ENCODE results near the gene BRSK2.
"Not testable (repeated sequence)": the region's sequence is repeated elsewhere in the genome, so short reads cannot be mapped to it uniquely, and the experiment has no call there.

The BRSK2 gene

GRCh38 chr11:1354125-1354938, 35.4 kb upstream of the BRSK2 start:
- DNase-seq, result no peak

- no peak for DNase-seq
These were observed 33.7 kb upstream of the BRSK2 start for GRCh38 chr11:1356007-1356435.

- no peak for DNase-seq
These were observed 33.2 kb upstream of the BRSK2 start for GRCh38 chr11:1356478-1356960.

- DNase-seq, result no peak
These were observed 31.4 kb upstream of the BRSK2 start for GRCh38 chr11:1358286-1358685.

- not testable (repeated sequence) for DNase-seq
These were observed 30.8 kb upstream of the BRSK2 start for GRCh38 chr11:1358931-1359330.

- DNase-seq, result no peak
These were observed 30.2 kb upstream of the BRSK2 start for GRCh38 chr11:1359556-1359955.

- DNase-seq, result no peak
These were observed 29.4 kb upstream of the BRSK2 start for GRCh38 chr11:1360181-1360834.

GRCh38 chr11:1360835-1361357, 28.8 kb upstream of the BRSK2 start:
- DNase-seq, result no peak

GRCh38 chr11:1361882-1362281, 27.9 kb upstream of the BRSK2 start:
- no peak for DNase-seq

- DNase-seq, result no peak
These were observed 22.0 kb upstream of the BRSK2 start for GRCh38 chr11:1367721-1368120.

GRCh38 chr11:1368216-1368615, 21.5 kb upstream of the BRSK2 start:
- DNase-seq, result no peak

GRCh38 chr11:1368966-1369365, 20.8 kb upstream of the BRSK2 start:
- DNase-seq, result no peak

- DNase-seq, result no peak
These were observed 20.2 kb upstream of the BRSK2 start for GRCh38 chr11:1369371-1370005.

- no peak for DNase-seq
These were observed 19.3 kb upstream of the BRSK2 start for GRCh38 chr11:1370186-1371025.

- no peak for DNase-seq
These were observed 18.8 kb upstream of the BRSK2 start for GRCh38 chr11:1371026-1371325.

- no peak for DNase-seq
These were observed 18.4 kb upstream of the BRSK2 start for GRCh38 chr11:1371377-1371776.

GRCh38 chr11:1371836-1372465, 17.8 kb upstream of the BRSK2 start:
- no peak for DNase-seq

GRCh38 chr11:1372660-1373059, 17.1 kb upstream of the BRSK2 start:
- no peak for DNase-seq

- no peak for DNase-seq
These were observed 16.1 kb upstream of the BRSK2 start for GRCh38 chr11:1373536-1374214.

- DNase-seq, result no peak
These were observed 14.4 kb upstream of the BRSK2 start for GRCh38 chr11:1375161-1375954.

- DNase-seq, result no peak
These were observed 13.8 kb upstream of the BRSK2 start for GRCh38 chr11:1375955-1376258.

Data from KG1 (cell line).